Measurements from ENCODE around the gene IARS2. TPM values are rescaled to one million over a fixed set of nuclear protein-coding genes. Genes with fewer than 3 reads are reported as not detected.

Gene IARS2
- total RNA-seq, 2 donors from 2014 or later = 53.8 to 64.3 TPM

DNA sequence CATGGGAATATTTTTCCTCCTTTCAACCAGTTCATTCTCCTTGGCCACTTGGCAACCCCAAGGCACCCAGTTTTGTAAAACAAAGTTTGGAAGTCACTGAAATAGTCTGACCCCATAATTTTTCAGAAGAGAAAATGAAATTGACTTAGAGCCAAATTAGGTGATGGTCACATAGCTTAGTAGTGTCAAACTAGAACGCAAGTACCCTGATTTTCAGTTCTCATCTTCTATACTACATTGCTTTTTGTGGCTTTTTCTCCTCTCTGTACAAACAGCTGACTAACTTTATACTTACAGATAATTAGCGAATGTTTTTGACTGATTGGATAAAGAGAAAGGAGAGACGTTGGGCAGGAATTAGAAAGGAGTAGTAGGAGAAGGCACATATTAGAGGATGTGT lies 33.1 kb downstream of the IARS2 start:
- H3K36me3 ChIP-seq = no peaks in the 10 kb centered on the region
- DNase-seq (ENCODE audit: low spot score) = no peak
- no peaks in the 10 kb centered on the region for H3K9me3 ChIP-seq
- no peaks in the 10 kb centered on the region for H3K27me3 ChIP-seq (replicated peaks; ENCODE audit: insufficient read depth)
- H3K27ac ChIP-seq = no peak overlapping the region
- TF ChIP-seq, protein P1, sequence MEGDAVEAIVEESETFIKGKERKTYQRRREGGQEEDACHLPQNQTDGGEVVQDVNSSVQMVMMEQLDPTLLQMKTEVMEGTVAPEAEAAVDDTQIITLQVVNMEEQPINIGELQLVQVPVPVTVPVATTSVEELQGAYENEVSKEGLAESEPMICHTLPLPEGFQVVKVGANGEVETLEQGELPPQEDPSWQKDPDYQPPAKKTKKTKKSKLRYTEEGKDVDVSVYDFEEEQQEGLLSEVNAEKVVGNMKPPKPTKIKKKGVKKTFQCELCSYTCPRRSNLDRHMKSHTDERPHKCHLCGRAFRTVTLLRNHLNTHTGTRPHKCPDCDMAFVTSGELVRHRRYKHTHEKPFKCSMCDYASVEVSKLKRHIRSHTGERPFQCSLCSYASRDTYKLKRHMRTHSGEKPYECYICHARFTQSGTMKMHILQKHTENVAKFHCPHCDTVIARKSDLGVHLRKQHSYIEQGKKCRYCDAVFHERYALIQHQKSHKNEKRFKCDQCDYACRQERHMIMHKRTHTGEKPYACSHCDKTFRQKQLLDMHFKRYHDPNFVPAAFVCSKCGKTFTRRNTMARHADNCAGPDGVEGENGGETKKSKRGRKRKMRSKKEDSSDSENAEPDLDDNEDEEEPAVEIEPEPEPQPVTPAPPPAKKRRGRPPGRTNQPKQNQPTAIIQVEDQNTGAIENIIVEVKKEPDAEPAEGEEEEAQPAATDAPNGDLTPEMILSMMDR (IDR thresholded peaks at IDR 0.05) = no peak
- TF ChIP-seq POLR2A (IDR thresholded peaks at IDR 0.05) (no peak), POLR2AphosphoS5 (IDR thresholded peaks at IDR 0.05) (no peak)
- H3K4me3 ChIP-seq = no peak overlapping the region
- intact Hi-C loops (cut with DNase I) = no loop called here
- 90% methylated on average over 3 of the region's 3 CpGs for WGBS
- H3K4me1 ChIP-seq (replicated peaks) = no peaks in the 10 kb centered on the region

DNA sequence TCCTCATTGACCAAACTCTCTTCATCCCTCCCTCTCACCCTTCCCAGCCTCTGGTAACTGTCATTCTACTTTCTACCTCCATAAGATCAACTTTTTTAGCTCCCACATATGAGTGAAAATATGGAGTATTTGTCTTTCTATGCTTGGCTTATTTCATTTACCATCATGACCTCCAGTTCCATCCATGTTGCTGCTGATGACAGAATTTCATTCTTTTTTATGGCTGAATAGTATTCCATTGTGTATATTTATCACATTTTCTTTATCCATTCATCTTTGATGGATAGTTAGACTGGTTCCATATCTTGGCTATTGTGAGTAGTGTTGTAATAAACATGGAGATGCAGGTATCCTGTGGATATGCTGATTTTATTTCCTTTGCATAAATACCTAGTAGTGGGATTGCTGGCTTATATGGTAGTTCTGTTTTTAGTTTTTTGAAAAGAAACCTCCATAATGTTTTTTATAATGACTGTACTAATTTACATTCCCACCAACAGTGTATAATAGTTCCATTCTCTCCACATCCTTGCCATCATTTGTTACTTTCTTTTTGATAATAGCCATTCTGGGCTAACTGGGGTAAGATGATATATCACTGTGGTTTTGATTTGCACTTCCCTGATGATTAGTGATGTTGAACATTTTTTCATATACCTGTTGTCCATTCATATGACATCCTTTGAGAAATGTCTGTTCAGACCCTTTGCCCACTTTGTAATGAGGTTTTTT lies 35.7 kb downstream of the IARS2 start:
- no peaks in the 10 kb centered on the region for H3K27me3 ChIP-seq (replicated peaks; ENCODE audit: insufficient read depth)
- no peaks in the 10 kb centered on the region for H3K4me1 ChIP-seq (replicated peaks)
- DNase-seq (ENCODE audit: low spot score) = no peak
- no peak overlapping the region for H3K27ac ChIP-seq
- no peak overlapping the region for H3K4me3 ChIP-seq
- no peaks in the 10 kb centered on the region for H3K9me3 ChIP-seq
- no peak for TF ChIP-seq POLR2AphosphoS5 (IDR thresholded peaks at IDR 0.05)
- no peaks in the 10 kb centered on the region for H3K36me3 ChIP-seq
- intact Hi-C loops (cut with DNase I) = no loop called here

DNA sequence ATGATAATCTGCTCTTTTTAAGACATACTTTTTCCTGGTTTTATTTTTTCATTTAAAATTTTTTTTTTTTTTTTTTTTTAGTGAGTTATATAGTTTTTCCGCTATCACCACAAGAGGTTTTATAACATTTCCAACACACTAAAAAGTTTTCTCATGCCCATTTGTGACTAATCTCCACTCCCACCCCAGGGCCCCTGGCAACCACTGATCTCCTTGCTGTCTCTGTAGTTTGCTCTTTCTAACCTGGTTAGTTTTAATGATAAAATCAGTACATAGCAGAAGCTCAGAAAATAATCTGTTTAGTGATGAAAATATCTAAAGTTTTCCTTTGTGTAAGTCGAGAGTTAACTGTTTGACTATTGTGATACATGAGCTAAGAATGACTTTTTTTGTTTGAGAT lies 41.8 kb downstream of the IARS2 start:
- H3K27me3 ChIP-seq (replicated peaks; ENCODE audit: insufficient read depth) = no peaks in the 10 kb centered on the region
- intact Hi-C loops (cut with DNase I) = no loop called here
- TF ChIP-seq POLR2A (IDR thresholded peaks at IDR 0.05) (no peak), POLR2AphosphoS5 (IDR thresholded peaks at IDR 0.05) (no peak)
- TF ChIP-seq, protein P1 (IDR thresholded peaks at IDR 0.05) = no peak
- H3K9me3 ChIP-seq = no peaks in the 10 kb centered on the region
- H3K4me3 ChIP-seq = no peak overlapping the region
- no peaks in the 10 kb centered on the region for H3K36me3 ChIP-seq
- 82% methylated on average over 2 of the region's 2 CpGs for WGBS
- H3K27ac ChIP-seq = no peak overlapping the region
- no peak for DNase-seq (ENCODE audit: low spot score)
- no peaks in the 10 kb centered on the region for H3K4me1 ChIP-seq (replicated peaks)

DNA sequence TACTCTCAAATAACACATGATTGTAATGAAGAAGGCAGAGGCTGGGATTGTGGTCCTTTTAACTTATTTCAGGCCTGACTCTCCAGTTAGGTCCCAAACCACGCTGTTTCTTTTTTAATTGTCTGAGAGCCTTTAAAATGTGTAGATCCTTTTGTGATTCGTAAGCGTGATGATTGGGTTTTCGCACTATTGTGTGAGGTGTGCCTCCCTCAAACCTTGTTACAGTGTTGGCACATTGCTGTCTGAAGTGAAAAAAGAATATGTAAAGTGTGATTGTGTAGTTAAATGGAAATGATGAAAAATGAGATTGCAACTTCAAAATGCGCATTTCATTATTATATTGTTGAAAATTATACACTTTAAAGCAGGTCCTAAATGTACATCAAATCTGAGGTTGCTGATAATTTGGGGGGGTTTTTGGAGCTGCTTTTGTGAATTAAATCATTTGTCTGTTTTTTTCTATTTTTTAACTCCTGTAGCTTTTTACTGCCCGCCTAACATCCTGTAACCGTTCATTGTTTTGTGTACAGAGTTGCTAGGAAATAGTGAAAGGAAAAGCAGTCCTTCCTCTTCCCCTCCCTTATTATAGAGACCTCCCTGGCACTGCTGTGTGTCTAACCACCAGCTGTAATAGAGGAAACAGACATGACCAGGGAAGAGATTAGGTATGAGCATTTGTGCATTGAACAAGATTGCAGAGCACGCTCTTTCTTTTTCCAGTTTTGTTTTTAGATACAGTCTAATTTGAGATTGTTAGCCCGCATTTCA lies 43.3 kb downstream of the IARS2 start:
- intact Hi-C loops (cut with DNase I) = no loop called here
- TF ChIP-seq, protein P1 (IDR thresholded peaks at IDR 0.05) = no peak
- TF ChIP-seq POLR2A (IDR thresholded peaks at IDR 0.05) (no peak), POLR2AphosphoS5 (IDR thresholded peaks at IDR 0.05) (no peak)
- DNase-seq (ENCODE audit: low spot score) = no peak
- Histone ChIP-seq H3K36me3 (no peaks in the 10 kb centered on the region), H3K4me3 (no peak overlapping the region), H3K4me1 (replicated peaks) (no peaks in the 10 kb centered on the region), H3K27me3 (replicated peaks; ENCODE audit: insufficient read depth) (no peaks in the 10 kb centered on the region), H3K27ac (no peak overlapping the region), H3K9me3 (no peaks in the 10 kb centered on the region)
- 81% methylated on average over 9 of the region's 9 CpGs for WGBS

DNA sequence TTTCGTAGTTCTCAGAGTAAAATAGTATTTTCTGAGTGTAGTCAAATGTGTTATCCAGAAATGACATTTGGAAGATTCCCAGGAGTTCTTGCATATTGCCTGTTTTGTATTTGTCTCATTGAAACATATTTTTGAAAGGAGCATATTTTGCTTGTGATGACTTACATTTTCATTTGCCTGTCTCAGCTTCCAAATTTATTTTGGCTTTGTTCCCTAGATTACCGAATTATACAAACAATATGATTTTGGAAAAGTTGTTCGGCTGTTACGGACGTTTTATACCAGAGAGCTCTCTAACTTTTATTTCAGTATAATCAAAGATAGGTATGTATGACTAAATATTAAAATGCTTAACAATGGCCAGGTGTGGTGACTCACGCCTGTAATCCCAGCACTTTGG lies 46.0 kb downstream of the IARS2 start:
- Histone ChIP-seq H3K27me3 (replicated peaks; ENCODE audit: insufficient read depth) (no peaks in the 10 kb centered on the region), H3K4me1 (replicated peaks) (no peaks in the 10 kb centered on the region), H3K27ac (no peak overlapping the region), H3K9me3 (no peaks in the 10 kb centered on the region), H3K36me3 (no peaks in the 10 kb centered on the region), H3K4me3 (no peak overlapping the region)
- intact Hi-C loops (cut with DNase I) = no loop called here
- 74% methylated on average over 6 of the region's 6 CpGs for WGBS
- no peak for TF ChIP-seq POLR2A (IDR thresholded peaks at IDR 0.05)
- TF ChIP-seq, protein P1 (IDR thresholded peaks at IDR 0.05) = no peak
- no peak for TF ChIP-seq POLR2AphosphoS5 (IDR thresholded peaks at IDR 0.05)
- DNase-seq (ENCODE audit: low spot score) = no peak
